ENCODE results near the gene CCDC81. TPM values are rescaled to one million over a fixed set of nuclear protein-coding genes. Genes with fewer than 3 reads are reported as not detected.
A peak's percentile ranks its signal among the peaks of the same experiment; 100 is the strongest.

CCDC81 gene
- total and polyA plus RNA-seq, 2 donors (not counting 1 experiment from before 2014, with no cell fraction given), result 0.66 to 7.0 TPM

GRCh38 chr11:86453290-86454030, 78.8 kb downstream of the CCDC81 start:
- Histone ChIP-seq H3K9ac (ENCODE audit: insufficient read depth, low read length) (no peak overlapping the region), H3K4me3 (replicated peaks in 1 of 4; ENCODE audit: control extremely low read depth in 1 of 4, insufficient read depth in 1 of 4, low read depth in 3 of 4, low read length in 4 of 4) (no peak overlapping the region), H3K79me2 (ENCODE audit: control insufficient read depth, insufficient read depth, low read length) (no peaks in the 10 kb centered on the region), H3K36me3 (ENCODE audit: control insufficient read depth, insufficient read depth, low read length) (no peaks in the 10 kb centered on the region), H4K20me1 (ENCODE audit: control insufficient read depth, extremely low read depth, insufficient read depth, low read length) (no peaks in the 10 kb centered on the region), H3K4me2 (ENCODE audit: extremely low read depth, insufficient read depth, low read length) (no peak overlapping the region), H3K27me3 (ENCODE audit: control insufficient read depth, insufficient read depth, low read length) (no peaks in the 10 kb centered on the region), H3K9me3 (ENCODE audit: control insufficient read depth, insufficient read depth, low read depth, low read length) (no peaks in the 10 kb centered on the region), H2AFZ (ENCODE audit: low read length) (no peak overlapping the region), H3K4me1 (ENCODE audit: control insufficient read depth, extremely low read depth, insufficient read depth, low read length) (no peaks in the 10 kb centered on the region), H3K27ac (ENCODE audit: insufficient read depth, low read length) (no peak overlapping the region)
- DNase-seq (ENCODE audit: low read depth in 2 of 2), result no peak
- TF ChIP-seq CTCF (conservative IDR thresholded peaks at IDR 0.05 in 1 of 2, IDR thresholded peaks at IDR 0.05 in 1 of 2; ENCODE audit: low read depth in 1 of 2, low read length in 2 of 2), result peak in 1 of 2 donors; percentile 18
- no peak for TF ChIP-seq EZH2 (IDR thresholded peaks at IDR 0.05; ENCODE audit: low read length, missing control alignments)

- no peaks in the 10 kb centered on the region for H4K20me1 ChIP-seq (ENCODE audit: control insufficient read depth, extremely low read depth, insufficient read depth, low read length)
- peak; percentile 63 to 82 for DNase-seq (ENCODE audit: low read depth in 2 of 2)
- TF ChIP-seq EZH2 (IDR thresholded peaks at IDR 0.05; ENCODE audit: low read length, missing control alignments) (no peak), CTCF (conservative IDR thresholded peaks at IDR 0.05 in 1 of 2, IDR thresholded peaks at IDR 0.05 in 1 of 2; ENCODE audit: low read depth in 1 of 2, low read length in 2 of 2) (peak; percentile 88 to 91)
- no peak overlapping the region for H3K9ac ChIP-seq (ENCODE audit: insufficient read depth, low read length)
- H3K27me3 ChIP-seq (ENCODE audit: control insufficient read depth, insufficient read depth, low read length), result no peaks in the 10 kb centered on the region
- no peaks in the 10 kb centered on the region for H3K79me2 ChIP-seq (ENCODE audit: control insufficient read depth, insufficient read depth, low read length)
- H3K27ac ChIP-seq (ENCODE audit: insufficient read depth, low read length), result no peak overlapping the region
- peaks cover 20% of the 10 kb centered on the region for H3K4me1 ChIP-seq (ENCODE audit: control insufficient read depth, extremely low read depth, insufficient read depth, low read length)
- H3K4me3 ChIP-seq (replicated peaks in 1 of 4; ENCODE audit: control extremely low read depth in 1 of 4, insufficient read depth in 1 of 4, low read depth in 3 of 4, low read length in 4 of 4), result no peak overlapping the region
- H3K9me3 ChIP-seq (ENCODE audit: control insufficient read depth, insufficient read depth, low read depth, low read length), result no peaks in the 10 kb centered on the region
- H3K4me2 ChIP-seq (ENCODE audit: extremely low read depth, insufficient read depth, low read length), result no peak overlapping the region
- H3K36me3 ChIP-seq (ENCODE audit: control insufficient read depth, insufficient read depth, low read length), result no peaks in the 10 kb centered on the region
- H2AFZ ChIP-seq (ENCODE audit: low read length), result no peak overlapping the region
Measured at GRCh38 chr11:86456075-86456939, 81.6 kb downstream of the CCDC81 start.

- H4K20me1 ChIP-seq (ENCODE audit: control insufficient read depth, extremely low read depth, insufficient read depth, low read length), result no peaks in the 10 kb centered on the region
- no peaks in the 10 kb centered on the region for H3K79me2 ChIP-seq (ENCODE audit: control insufficient read depth, insufficient read depth, low read length)
- peaks cover 20% of the 10 kb centered on the region for H3K4me1 ChIP-seq (ENCODE audit: control insufficient read depth, extremely low read depth, insufficient read depth, low read length)
- peaks cover 1% of the 10 kb centered on the region for H3K36me3 ChIP-seq (ENCODE audit: control insufficient read depth, insufficient read depth, low read length)
- H3K9ac ChIP-seq (ENCODE audit: insufficient read depth, low read length), result no peak overlapping the region
- no peak overlapping the region for H2AFZ ChIP-seq (ENCODE audit: low read length)
- no peak overlapping the region for H3K4me2 ChIP-seq (ENCODE audit: extremely low read depth, insufficient read depth, low read length)
- no peak overlapping the region for H3K4me3 ChIP-seq (replicated peaks in 1 of 4; ENCODE audit: control extremely low read depth in 1 of 4, insufficient read depth in 1 of 4, low read depth in 3 of 4, low read length in 4 of 4)
- no peaks in the 10 kb centered on the region for H3K9me3 ChIP-seq (ENCODE audit: control insufficient read depth, insufficient read depth, low read depth, low read length)
- H3K27me3 ChIP-seq (ENCODE audit: control insufficient read depth, insufficient read depth, low read length), result no peaks in the 10 kb centered on the region
- H3K27ac ChIP-seq (ENCODE audit: insufficient read depth, low read length), result no peak overlapping the region
- no peak for DNase-seq (ENCODE audit: low read depth in 2 of 2)
- no peak for TF ChIP-seq EZH2 (IDR thresholded peaks at IDR 0.05; ENCODE audit: low read length, missing control alignments)
- TF ChIP-seq CTCF (conservative IDR thresholded peaks at IDR 0.05 in 1 of 2, IDR thresholded peaks at IDR 0.05 in 1 of 2; ENCODE audit: low read depth in 1 of 2, low read length in 2 of 2), result no peak
Measured at GRCh38 chr11:86458294-86459001, 83.8 kb downstream of the CCDC81 start.
